Epithelial cell of prostate (primary cell): ENCODE results near the gene CORT.
"Not testable (repeated sequence)": the region's sequence is repeated elsewhere in the genome, so short reads cannot be mapped to it uniquely, and the experiment has no call there.

ENCODE experiments used
- DNase-seq: peaks from one replicate; pipeline ENCODE4 v3.0.0-alpha.2; 2011; ENCODE audit warnings: low read depth, low spot score
- H3K27ac ChIP-seq: fragments of 450-650 bp; 2 replicates; pipeline ENCODE4 v1.5.1; 2017; ENCODE audit warnings: mild to moderate bottlenecking

CORT gene

GRCh38 chr1:10449751-10450150, at the start of gene CORT:
Gene CORT, plus strand, starts transcription at chr1:10450031. Its CDS starts 193 bp downstream, at chr1:10450224.
- DNase-seq: no peak
- no peak within 1 kb of the TSS for H3K27ac ChIP-seq

GRCh38 chr1:10401281-10401680, 48.5 kb upstream of the CORT start:
- H3K27ac ChIP-seq: no peak overlapping the region
- no peak for DNase-seq

DNA sequence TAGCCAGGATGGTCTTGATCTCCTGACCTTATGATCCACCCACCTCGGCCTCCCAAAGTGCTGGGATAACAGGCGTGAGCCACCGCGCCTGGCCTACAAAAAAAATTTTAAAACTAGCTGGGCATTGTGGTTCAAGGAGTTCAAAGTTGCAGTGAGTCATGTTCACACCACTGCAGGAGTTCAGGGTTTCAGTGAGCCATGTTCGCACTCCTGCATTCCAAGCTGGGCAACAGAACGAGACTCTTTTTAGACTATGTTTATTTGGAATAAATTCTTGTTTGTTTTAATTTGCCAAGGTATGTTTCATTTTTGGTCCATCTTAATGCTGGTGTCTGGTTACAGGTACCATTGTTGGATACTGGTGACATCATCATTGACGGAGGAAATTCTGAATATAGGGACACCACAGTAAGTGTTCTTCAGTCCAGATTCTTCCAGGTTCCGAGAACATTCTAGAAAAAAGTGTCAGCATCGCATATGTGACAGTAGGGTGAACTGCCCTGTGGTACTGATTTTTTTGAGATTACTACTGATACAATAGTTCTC, 47.0 kb upstream of the CORT start:
- peak overlapping the region; percentile 41 for H3K27ac ChIP-seq
- DNase-seq: no peak

GRCh38 chr1:10407201-10407600, 42.6 kb upstream of the CORT start:
- DNase-seq: no peak

GRCh38 chr1:10415211-10415930, 34.5 kb upstream of the CORT start:
- DNase-seq: no peak
- H3K27ac ChIP-seq: peak overlapping the region; percentile 73

More at GRCh38 chr1:10407201-10407600, 42.6 kb upstream of the CORT start:
- no peak overlapping the region for H3K27ac ChIP-seq

DNA sequence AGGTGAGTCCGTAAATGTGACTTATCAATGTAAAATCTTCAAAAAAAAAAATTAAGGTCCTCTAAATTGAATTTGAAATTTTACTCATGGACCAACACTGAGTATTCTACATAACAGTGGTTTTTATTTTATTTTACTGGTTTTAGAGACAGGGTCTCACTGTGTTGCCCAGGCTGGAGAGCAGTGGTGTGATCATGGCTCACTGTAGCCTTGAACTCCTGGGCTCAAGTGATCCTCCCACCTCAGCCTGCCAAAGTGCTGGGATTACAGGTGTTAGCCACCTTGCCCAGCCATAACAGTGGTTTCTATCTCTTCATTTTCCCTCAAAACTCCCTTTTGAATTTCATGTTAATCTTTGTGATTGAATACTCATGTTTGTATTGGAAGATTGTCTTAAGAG, 33.9 kb upstream of the CORT start:
- peak overlapping the region; percentile 73 for H3K27ac ChIP-seq
- DNase-seq: not testable (repeated sequence)

DNA sequence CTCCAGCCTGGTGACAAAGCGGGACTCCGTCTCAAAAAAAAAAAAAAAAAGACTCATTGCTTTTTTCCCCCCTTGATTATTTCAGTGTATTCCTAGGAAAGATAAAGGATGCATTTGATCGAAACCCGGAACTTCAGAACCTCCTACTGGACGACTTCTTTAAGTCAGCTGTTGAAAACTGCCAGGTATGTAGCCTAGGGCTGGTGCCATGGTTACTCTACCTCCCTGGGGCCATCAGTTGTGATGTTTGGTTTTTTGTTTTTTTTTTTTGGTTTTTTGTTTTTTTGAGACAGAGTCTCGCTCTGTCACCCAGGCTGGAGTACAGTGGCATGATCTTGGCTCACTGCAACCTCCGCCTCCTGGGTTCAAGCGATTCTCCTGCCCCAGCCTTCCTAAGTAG, 31.1 kb upstream of the CORT start:
- not testable (repeated sequence) for DNase-seq

GRCh38 chr1:10419351-10419750, 30.5 kb upstream of the CORT start:
- DNase-seq: no peak

More for the DNA sequence above, 31.1 kb upstream of the CORT start:
- H3K27ac ChIP-seq: not testable (repeated sequence)

DNA sequence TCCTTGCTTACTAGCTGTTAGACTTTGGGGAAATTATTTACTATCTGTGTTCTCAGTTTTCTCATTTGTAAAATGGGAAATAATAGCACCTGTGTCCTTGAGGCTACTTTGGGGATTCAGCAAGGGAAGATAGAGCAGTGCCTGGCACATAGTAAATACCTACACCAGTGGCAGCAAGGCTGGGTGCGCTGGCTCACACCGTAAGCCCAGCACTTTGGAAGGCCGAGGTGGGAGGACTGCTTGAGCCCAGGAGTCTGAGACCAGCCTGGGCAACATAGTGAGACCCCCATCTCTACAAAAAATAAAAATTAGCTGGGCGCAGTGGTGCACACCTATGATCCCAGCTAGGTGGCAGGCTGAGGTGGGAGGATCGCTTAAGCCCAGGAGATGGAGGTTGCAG, 28.2 kb upstream of the CORT start:
- no peak overlapping the region for H3K27ac ChIP-seq
- no peak for DNase-seq

More at GRCh38 chr1:10419351-10419750, 30.5 kb upstream of the CORT start:
- H3K27ac ChIP-seq: no peak overlapping the region

DNA sequence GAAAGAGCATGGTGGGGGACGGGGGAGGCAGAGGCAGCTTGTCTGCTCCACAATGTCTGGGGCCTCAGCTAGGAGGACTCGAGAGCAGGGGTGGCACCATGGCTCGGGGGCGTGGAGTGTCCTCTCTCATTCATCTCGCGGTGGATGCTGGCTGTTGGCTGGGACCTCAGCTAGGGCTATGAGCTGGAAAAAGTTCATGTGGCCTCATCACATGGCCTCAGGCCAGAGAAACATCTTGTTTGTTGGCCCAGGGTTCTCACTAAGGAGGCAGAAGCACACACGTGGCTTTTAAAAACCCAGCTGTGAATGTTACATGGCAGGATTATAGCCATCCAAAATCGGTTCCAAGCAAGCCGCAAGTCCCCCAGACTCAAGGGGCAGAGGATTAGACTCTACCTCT, 25.8 kb upstream of the CORT start:
- no peak for DNase-seq
- H3K27ac ChIP-seq: no peak overlapping the region

DNA sequence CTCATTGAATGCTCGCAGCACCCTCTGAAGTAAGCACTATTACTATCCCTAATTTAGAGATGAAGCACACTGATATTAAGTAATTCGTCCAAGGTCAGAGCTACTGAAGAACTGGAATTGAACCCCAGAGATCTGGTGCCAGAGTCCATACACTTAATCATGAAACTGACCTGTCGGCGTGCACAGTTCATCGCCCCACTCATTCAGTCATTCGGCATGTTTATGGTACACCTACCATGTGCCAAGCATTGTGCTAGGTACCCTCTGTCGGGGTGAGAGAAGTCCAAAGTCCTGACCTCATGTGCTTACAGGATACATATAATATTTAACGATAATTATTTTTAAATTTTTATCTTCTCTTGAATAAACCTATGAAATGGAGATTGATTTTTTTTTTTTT, 25.2 kb upstream of the CORT start:
- H3K27ac ChIP-seq: no peak overlapping the region
- no peak for DNase-seq

- H3K27ac ChIP-seq, DNase-seq: not testable (repeated sequence)
Observed at GRCh38 chr1:10425826-10426534, 23.9 kb upstream of the CORT start.

DNA sequence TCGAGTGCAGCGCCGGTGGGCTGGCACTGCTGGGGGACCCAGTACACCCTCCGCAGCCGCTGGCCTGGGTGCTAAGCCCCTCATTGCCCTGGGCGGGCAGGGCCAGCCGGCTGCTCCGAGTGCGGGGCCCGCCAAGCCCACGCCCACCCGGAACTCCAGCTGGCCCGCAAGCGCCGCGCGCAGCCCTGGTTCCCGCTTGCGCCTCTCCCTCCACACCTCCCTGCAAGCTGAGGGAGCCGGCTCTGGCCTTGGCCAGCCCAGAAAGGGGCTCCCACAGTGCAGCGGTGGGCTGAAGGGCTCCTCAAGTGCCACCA, 23.3 kb upstream of the CORT start:
- DNase-seq, H3K27ac ChIP-seq: not testable (repeated sequence)

GRCh38 chr1:10428984-10429383, 20.8 kb upstream of the CORT start:
- no peak for DNase-seq
- no peak overlapping the region for H3K27ac ChIP-seq

DNA sequence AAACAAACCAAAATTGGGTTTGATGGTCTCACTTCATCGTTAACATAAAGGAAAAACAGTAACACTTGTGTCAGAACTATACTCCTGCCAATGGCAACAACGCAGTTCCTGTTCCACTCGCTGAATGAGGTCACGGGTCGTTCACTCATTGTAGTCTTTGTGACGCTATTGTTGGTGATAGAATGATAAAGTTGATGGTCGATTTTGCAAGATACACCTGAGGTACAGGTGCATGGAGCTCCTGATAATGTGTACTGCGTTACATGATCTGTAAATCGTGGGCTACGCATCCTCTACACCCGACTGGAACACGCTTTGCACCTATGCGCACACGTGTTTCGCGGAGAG, 20.0 kb upstream of the CORT start:
- DNase-seq: no peak
- no peak overlapping the region for H3K27ac ChIP-seq

GRCh38 chr1:10430216-10431069, 19.4 kb upstream of the CORT start, which contains the start of gene CENPS:
Gene CENPS, plus strand, starts transcription at chr1:10430433. Its CDS starts 85 bp downstream, at chr1:10430518.
- peak within 1 kb of the TSS; percentile 5 for H3K27ac ChIP-seq
- DNase-seq: no peak

DNA sequence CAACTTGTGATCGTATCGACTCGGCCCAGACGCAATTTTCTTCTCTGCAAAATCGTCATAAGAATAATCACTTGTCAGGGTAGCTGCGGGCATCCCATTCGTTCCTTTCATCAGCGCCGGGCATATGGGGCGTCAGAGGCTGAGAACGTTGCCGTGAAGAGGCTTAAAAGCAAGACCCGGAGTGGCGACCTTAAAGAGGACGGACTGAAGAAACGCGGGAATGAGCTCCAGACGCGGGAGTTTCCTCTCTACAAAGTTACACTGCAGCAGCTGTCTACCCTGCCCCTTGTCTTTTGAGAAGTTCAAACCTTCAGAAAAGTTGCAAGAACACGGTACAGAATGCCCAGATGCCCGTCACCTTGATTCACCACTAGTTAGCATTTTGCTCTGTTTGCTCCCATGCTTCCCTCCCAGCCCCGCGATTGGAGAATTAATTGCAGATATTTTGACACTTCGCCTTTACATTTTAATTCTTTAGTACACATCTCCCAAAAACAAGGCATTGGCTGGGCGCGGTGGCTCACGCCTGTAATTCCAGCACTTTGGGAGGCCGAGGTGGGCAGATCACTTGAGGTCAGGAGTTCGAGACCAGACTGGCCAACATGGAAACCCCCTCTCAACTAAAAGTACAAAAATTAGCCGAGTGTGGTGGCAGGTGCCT, 18.6 kb upstream of the CORT start:
- no peak for DNase-seq
- no peak overlapping the region for H3K27ac ChIP-seq

DNA sequence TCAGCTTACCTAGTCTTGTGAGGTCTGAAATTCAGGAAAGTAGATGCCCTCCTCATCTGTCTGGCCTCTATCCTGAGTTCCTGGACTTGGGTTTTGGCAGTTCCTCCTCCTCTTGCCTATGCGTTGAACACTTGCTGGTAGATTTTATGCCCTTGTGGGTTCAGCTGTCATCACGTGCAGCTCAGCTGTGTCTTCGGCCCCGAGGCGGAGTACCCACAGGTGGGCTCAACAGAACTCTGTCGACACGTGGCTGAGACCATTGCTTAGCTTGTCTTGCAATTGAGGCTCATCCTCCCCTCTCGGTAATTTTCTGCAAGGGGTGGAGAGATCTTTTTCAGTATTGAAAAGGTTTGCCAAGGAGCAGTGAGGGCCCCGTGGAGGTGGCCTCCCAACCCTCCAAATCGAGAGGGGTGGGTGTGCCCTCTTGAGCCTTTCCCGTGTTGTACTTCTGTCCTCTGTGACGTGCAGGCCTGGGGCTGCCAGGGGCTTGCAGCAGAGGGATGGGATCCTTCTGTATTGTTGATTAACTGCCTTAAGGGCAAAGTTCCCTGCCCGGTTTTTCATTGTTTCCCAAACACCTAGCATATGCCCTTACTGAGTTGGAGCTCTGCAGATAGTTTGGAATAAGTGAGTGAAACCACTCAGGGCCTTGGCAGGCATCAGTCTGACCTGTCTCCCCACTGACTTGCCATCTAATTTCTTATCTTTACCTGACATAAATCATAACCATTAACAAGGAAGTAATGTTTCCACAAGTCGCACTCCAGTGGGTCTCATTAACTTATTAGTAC, 16.7 kb upstream of the CORT start:
- H3K27ac ChIP-seq: no peak overlapping the region

DNA sequence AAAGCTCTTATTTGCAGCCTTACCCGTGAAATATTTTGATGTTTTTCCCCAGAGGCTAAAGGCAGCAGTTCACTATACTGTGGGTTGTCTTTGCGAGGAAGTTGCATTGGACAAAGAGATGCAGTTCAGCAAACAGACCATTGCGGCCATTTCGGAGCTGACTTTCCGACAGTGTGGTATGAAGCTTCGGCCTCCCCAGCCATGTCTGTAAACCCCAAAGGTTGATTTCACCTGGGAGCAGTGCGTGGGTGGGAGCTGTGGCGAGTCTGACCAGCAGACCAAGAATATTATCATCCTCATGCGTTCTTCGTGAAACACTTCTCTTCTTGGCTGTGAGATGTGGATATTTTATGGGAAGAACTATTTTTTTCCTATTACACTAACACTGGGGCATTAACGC, 16.0 kb upstream of the CORT start:
- DNase-seq: no peak
- H3K27ac ChIP-seq: no peak overlapping the region

More for the DNA sequence above, 16.7 kb upstream of the CORT start:
- no peak for DNase-seq
